ENCODE measurements around the gene CLCNKB. TPM values are rescaled to one million over a fixed set of nuclear protein-coding genes. Genes with fewer than 3 reads are reported as not detected.

CLCNKB gene
- total and polyA plus RNA-seq, 2 of the 13 experiments (the other 11 are each of a cell fraction or from before 2014, with no cell fraction given) = 0.04 TPM; not detected in 1

DNA sequence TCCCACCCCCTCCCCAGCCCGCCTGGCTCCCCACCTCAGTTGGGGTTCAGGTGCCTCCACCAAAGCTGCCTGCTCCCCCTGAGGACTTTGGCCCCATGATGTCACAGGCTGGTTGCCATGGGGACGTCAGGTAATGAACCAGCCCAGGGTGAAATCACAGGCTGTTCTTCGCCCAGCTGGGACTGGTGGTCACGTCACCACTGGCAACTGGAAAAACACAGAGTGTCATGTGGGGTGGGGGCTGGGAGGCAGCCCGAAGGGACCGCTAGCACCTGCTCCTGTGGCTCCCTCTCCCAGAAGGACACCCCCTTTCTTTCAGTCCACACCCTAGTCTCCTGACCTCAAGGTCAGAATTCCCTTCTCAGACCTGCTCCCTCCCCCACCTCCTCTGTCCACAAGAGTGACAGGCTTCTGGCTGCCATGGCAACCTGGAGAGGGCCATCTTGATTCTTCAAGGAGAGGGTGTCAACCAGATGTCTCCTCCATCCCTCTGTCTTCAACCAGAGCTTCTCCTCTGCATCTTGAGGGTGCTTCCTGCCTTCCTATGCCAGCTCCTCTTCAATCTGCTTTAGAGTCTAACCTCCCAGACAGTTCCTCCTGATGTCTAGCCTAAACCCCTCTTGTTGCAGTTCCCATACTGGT, 23.7 kb downstream of the CLCNKB start:
- 0% methylated on average over 3 of the region's 6 CpGs for WGBS (ENCODE audit: low lambda C conversion rate)
- ChIA-PET CTCF (ENCODE audit: low intra/inter-chr PET ratio, low total read pairs) (no interaction called here), POLR2A (no interaction called here)
- DNase-seq (ENCODE audit: low spot score) (peak; percentile 61), ATAC-seq (peak; percentile 27), FAIRE-seq (no peak)
- Histone ChIP-seq H4K20me1 (ENCODE audit: insufficient read depth, low read length) (no peaks in the 10 kb centered on the region), H3K9me3 (ENCODE audit: low read length) (no peaks in the 10 kb centered on the region), H2AFZ (ENCODE audit: low read length) (no peak overlapping the region), H3K27me3 (ENCODE audit: control insufficient read depth in 1 of 2, insufficient read depth in 2 of 2, low read length in 2 of 2) (peaks cover 10 to 72% of the 10 kb centered on the region in 2 experiments), H3K4me1 (ENCODE audit: insufficient read depth, low read length) (peaks cover 43% of the 10 kb centered on the region), H3K36me3 (replicated peaks in 1 of 2; ENCODE audit: control insufficient read depth in 1 of 2, insufficient read depth in 2 of 2, low read length in 2 of 2) (no peaks in the 10 kb centered on the region), H3K4me3 (replicated peaks in 1 of 3; ENCODE audit: insufficient read depth in 1 of 3, low read depth in 2 of 3, low read length in 3 of 3) (peak overlapping the region in 1 of 3 experiments; percentile 39; a peak in 1 of 6 replicates), H3K27ac (ENCODE audit: extremely low read length, insufficient read depth, low read length) (no peak overlapping the region), H3K4me2 (ENCODE audit: low read depth, low read length) (peak overlapping the region; percentile 45), H3K79me2 (ENCODE audit: insufficient read depth, low read length) (no peaks in the 10 kb centered on the region), H3K9ac (ENCODE audit: insufficient read depth, low read depth, low read length) (peak overlapping the region; percentile 37; the same call in 1 of the 2 replicates)
- intact Hi-C loops (cut with micrococcal nuclease; ENCODE audit: unreplicated experiment) = no loop called here
- in situ Hi-C loops (cut with HindIII; ENCODE audit: extremely low pct_ligation_motif_present, low pct_unique_long_range_greater_than_20kb) = no loop called here
- BruUV-seq (replicated peaks) = no TSS peak
- TF ChIP-seq GLI4 (CRISPR knock-in tag; IDR thresholded peaks at IDR 0.05; ENCODE audit: borderline replicate concordance) (no peak), CREB1 (IDR thresholded peaks at IDR 0.05) (peak; percentile 90), CREB1 (CRISPR knock-in tag; IDR thresholded peaks at IDR 0.05) (peak; percentile 78), YEATS4 (CRISPR knock-in tag; IDR thresholded peaks at IDR 0.05; ENCODE audit: borderline replicate concordance) (no peak), NFKB2 (CRISPR knock-in tag; IDR thresholded peaks at IDR 0.05; ENCODE audit: borderline replicate concordance) (no peak), ZBTB7A (CRISPR knock-in tag; IDR thresholded peaks at IDR 0.05) (no peak), ZNF451 (CRISPR knock-in tag; IDR thresholded peaks at IDR 0.05) (no peak), NFE2 (CRISPR knock-in tag; IDR thresholded peaks at IDR 0.05) (no peak), ZNF350 (CRISPR knock-in tag; IDR thresholded peaks at IDR 0.05; ENCODE audit: borderline replicate concordance, low read depth) (no peak)
- TF ChIP-seq, protein P1, sequence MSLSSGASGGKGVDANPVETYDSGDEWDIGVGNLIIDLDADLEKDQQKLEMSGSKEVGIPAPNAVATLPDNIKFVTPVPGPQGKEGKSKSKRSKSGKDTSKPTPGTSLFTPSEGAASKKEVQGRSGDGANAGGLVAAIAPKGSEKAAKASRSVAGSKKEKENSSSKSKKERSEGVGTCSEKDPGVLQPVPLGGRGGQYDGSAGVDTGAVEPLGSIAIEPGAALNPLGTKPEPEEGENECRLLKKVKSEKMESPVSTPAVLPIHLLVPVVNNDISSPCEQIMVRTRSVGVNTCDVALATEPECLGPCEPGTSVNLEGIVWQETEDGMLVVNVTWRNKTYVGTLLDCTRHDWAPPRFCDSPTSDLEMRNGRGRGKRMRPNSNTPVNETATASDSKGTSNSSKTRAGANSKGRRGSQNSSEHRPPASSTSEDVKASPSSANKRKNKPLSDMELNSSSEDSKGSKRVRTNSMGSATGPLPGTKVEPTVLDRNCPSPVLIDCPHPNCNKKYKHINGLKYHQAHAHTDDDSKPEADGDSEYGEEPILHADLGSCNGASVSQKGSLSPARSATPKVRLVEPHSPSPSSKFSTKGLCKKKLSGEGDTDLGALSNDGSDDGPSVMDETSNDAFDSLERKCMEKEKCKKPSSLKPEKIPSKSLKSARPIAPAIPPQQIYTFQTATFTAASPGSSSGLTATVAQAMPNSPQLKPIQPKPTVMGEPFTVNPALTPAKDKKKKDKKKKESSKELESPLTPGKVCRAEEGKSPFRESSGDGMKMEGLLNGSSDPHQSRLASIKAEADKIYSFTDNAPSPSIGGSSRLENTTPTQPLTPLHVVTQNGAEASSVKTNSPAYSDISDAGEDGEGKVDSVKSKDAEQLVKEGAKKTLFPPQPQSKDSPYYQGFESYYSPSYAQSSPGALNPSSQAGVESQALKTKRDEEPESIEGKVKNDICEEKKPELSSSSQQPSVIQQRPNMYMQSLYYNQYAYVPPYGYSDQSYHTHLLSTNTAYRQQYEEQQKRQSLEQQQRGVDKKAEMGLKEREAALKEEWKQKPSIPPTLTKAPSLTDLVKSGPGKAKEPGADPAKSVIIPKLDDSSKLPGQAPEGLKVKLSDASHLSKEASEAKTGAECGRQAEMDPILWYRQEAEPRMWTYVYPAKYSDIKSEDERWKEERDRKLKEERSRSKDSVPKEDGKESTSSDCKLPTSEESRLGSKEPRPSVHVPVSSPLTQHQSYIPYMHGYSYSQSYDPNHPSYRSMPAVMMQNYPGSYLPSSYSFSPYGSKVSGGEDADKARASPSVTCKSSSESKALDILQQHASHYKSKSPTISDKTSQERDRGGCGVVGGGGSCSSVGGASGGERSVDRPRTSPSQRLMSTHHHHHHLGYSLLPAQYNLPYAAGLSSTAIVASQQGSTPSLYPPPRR (CRISPR knock-in tag; IDR thresholded peaks at IDR 0.05; ENCODE audit: borderline replicate concordance) = no peak
- TF ChIP-seq, protein P2, sequence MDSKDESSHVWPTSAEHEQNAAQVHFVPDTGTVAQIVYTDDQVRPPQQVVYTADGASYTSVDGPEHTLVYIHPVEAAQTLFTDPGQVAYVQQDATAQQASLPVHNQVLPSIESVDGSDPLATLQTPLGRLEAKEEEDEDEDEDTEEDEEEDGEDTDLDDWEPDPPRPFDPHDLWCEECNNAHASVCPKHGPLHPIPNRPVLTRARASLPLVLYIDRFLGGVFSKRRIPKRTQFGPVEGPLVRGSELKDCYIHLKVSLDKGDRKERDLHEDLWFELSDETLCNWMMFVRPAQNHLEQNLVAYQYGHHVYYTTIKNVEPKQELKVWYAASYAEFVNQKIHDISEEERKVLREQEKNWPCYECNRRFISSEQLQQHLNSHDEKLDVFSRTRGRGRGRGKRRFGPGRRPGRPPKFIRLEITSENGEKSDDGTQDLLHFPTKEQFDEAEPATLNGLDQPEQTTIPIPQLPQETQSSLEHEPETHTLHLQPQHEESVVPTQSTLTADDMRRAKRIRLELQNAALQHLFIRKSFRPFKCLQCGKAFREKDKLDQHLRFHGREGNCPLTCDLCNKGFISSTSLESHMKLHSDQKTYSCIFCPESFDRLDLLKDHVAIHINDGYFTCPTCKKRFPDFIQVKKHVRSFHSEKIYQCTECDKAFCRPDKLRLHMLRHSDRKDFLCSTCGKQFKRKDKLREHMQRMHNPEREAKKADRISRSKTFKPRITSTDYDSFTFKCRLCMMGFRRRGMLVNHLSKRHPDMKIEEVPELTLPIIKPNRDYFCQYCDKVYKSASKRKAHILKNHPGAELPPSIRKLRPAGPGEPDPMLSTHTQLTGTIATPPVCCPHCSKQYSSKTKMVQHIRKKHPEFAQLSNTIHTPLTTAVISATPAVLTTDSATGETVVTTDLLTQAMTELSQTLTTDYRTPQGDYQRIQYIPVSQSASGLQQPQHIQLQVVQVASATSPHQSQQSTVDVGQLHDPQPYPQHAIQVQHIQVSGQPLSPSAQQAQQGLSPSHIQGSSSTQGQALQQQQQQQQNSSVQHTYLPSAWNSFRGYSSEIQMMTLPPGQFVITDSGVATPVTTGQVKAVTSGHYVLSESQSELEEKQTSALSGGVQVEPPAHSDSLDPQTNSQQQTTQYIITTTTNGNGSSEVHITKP (CRISPR knock-in tag; IDR thresholded peaks at IDR 0.05; ENCODE audit: low read depth) = no peak

Measured in HepG2 (cell line).